Stimulated activated CD8-positive, alpha-beta memory T cell treated with anti-CD3 and anti-CD28 coated beads, Interleukin-4, amount 100 ng/mL, for 24 hours (primary cell): ENCODE measurements around the gene DUS1L.
A peak's percentile ranks its signal among the peaks of the same experiment; 100 is the strongest.

Experiments used
- DNase-seq: peaks from one replicate; pipeline ENCODE4 v3.0.0-alpha.2; 2020; ENCODE audit warnings: low read depth

Gene DUS1L

DNA sequence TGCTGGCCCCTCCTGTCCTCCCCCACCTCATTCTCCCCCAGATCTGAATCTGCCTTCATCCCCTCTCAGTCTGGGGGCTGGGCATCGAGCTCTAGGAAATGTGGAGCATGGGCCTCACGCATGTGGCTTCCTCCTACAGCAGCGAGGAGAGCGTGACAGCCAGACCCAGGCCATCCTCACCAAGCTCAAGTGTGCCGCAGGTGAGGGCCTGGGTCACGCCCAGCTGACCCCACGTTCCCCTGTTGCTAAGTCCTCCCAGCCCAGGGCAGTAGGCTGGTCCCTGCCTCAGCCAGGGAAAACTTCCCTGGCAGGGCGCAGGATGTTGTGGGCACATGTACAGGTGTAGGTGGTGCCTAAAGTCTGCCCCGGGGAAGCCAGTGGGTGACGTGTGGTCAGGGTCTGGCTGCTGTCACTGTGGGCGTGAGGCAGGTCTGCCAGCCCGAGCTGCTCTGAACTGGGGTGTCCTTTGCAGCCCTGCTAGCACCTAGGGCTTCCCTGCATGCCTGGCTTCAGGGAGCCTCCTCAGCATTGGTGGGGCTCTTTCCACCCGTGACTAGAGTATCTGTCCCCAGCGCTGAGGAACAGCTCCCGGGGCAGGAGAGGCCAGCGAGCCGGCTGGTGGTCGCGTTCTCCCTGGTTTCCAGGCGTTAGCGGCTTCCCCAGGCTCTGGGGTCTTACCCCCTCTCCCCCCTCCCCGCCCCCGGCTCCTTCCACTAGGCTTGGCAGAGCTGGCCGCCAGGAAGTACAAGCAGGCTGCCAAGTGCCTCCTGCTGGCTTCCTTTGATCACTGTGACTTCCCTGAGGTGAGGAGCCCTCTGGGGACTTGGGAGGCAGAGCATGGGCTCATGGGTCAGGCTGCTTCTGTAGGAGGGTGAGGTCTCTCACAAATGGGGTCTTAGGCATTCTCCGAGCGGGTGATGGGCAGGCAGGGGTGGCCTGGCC lies 10.3 kb downstream of the DUS1L start:
- no peak for DNase-seq

DNA sequence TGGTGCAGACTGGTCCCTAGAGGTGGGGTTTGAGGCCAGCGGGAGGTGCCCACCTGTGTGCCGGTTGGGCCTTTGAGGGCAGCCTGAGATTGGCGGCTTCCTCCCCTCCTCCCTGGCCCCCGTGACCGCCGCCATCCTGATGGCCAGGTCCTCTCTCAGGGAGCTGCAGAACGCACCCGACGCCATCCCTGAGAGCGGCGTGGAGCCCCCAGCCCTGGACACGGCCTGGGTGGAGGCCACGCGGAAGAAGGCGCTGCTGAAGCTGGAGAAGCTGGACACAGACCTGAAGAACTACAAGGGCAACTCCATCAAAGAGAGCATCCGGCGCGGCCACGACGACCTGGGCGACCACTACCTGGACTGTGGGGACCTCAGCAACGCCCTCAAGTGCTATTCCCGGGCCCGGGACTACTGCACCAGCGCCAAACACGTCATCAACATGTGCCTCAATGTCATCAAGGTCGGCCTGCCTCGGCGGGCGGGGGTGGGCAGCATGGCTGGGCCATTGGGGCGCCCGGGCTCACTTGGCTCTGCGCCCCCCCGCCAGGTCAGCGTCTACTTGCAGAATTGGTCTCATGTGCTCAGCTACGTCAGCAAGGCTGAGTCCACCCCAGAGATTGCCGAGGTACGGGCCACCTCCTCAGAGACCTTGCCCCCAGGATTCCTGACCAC lies 11.1 kb downstream of the DUS1L start:
- no peak for DNase-seq

DNA sequence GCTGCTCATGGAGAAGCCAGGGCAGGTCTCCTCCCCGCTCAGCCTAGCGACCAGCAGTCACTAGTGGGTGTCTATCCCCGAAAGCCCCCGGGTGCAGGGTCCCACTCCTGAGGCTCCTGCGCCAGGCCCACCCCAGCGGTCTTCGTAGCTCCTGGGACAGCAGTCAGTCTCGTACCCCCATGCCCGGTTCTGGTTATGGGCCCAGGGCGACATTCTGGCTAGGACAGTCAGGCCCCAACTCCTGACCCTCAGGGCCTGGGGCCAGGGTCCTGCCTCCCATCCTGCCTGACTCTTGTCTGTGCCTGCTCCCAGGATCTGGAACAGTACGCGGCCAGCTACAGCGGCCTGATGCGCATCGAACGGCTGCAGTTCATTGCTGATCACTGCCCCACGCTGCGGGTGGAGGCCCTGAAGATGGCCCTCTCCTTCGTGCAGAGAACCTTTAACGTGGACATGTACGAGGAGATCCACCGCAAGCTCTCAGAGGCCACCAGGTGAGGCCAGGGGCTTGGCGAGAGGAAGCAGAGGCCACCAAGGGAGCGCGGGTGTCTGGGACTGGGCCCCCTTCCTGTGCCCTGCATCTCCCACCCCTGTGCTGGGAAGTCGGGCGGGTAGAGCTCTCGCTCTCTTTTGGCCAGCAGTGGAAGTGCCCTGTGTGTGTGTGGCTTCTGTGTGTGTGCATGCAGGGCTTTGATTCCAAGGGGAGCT lies 11.9 kb downstream of the DUS1L start:
- no peak for DNase-seq

DNA sequence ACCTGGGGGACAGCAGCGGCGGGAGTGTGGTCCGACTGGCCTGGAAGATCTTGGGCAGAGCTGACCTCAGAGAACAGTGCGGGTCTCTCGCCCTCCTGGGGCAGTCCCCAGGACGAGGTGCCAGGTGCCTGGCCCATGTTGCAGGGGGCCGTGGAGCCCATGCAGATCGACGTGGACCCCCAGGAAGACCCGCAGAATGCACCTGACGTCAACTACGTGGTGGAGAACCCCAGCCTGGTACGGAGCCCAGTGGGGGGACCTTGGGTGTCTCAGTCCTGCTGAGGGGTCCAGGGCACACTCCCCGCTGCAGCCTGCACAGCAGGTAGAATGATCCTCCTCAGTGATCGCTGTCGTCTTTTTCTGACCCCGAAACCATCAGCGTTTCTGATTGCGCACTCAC lies 12.5 kb downstream of the DUS1L start:
- DNase-seq = no peak

DNA sequence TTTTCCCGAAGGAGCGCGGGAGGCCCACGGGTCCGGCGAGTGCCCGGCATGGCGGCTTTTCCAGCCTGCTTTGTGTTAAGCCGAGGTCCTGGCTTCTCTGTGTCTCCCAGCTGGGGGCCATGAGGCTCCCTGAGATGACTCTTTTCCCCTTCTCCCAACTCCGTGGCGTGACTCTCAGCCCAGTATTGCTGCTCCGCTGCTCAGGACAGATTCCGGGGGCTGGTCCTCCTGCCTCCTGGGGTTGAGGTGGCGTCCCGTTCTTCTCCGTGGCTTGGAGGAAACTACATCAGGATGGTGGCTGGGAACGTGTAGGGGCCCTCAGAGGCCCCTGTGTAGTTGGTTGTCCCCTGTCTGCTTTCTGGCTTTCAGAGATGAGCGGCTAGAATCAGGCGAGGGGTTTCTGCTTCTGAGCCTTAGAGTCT lies 13.0 kb downstream of the DUS1L start:
- DNase-seq = no peak

DNA sequence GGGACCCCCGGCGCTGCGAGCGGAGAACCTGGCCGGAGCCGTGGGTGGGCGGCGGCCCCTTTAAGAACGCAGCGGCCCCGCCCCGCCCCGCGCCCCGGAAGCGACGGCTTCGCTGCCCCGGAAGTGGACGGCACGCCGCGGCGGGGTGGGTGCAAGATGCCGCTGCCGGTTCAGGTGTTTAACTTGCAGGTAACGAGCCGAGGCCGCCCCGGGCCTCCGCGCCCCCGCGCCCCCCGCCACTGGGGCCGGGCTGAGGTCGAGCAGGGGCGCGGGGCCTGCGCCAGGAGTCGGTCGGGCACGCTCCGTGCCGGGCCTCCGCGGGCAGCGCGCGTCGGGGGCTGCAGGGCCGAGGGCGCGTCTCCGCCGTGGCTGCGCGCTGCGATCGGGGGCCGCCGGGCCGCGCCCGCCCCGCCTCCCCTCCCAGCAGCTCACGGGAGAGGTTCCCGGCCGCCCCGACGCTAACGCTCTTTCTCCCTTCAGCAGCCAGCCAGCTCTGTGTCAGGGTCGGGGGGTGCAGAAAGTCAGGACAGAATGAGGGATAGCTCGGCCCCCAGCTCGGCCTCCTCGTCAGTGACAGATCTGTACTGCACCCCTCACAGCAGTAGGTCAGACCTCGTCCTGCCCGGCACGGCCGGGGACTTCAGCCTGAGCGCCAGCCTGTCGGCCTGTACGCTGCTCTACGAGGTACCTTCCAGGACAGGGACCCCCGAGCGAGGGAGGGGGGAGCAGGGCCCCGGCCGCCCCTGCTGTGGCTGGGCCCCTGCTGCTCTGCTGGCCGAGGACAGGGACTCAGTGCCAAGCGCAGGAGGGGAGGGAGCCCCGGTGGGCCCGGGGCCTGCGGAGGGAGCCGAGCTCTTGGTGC lies 13.6 kb downstream of the DUS1L start, which contains the start of the genes GPS1 and RFNG:
GPS1 (plus strand) TSS at position 123 of the 862 bp plus-strand sequence; CDS start at position 157, 34 bp downstream.
RFNG (minus strand) TSS at position 36 of the 862 bp plus-strand sequence. CDS start 45 bp downstream, outside the sequence.
- peak; percentile 84 for DNase-seq

DNA sequence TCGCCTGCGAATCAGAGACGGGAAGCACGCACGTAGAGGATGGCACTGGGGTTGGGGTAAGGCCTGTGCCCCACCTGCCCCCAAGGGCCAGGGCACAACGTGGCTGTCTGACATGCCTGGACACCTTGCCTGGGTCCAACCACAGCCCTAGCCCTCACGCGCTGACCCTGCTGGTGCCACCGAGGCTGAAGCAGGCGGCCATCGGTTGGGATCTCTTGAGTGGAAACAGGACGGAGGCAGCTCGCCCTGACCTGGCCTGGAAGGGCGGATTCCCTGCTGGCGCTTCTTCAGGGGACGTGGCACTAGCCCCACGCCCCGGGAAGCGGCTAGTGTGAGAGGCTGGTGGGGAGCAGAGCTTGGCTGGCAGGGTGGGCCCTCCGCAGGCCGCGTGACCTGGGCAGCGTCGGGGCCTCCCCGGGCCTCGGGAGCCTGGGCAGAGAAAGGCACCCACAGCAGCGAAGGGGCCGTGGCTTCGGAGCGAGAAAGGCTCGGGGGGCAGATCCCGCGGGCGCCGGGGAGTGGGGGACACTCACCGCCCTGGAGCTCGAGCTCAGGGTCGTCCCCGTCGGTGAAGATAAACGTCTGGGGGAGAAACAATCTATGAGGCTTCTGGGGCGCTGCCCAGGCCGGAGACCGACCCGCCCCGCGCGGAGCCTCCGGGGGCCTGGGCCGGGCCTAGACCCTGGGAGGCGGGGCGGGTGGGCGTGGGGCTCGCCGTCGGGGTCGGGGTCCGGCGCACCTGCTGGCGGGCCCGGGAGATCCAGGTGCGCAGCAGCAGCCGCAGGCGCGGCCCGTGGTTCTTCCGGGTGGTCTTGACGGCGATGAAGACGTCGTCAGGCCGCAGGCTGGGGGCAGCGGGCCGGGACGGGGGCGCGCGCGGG lies 14.6 kb downstream of the DUS1L start:
- DNase-seq = no peak

DNA sequence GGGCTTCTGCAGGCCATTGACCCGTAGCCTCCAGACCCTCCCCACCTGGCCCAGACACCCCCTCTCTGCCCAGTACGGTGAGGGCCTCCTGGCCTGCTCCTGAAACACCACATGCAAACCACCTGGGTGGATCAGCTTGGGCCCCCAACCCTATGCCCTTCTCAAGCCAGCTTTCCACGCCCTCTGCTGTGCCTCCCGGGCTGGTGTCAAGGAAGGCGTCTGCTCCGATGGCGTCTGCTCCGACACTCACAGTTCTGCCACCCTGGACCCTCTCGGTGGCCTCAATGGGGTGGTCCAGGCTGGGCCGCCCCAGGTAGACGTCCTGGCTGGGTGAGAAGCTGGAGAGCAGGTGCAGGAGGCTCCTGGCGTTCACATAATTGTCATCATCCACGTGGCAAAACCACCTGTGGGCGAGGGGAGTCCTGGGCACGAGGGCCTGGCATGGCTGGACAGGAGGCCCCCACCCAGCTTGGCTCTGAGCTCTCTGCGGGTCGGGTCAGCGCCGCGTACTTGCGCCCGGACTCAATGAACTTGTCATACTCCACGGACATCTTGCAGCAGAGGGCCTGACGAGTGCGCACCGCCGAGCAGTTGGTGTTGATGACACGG lies 15.3 kb downstream of the DUS1L start:
- no peak for DNase-seq

DNA sequence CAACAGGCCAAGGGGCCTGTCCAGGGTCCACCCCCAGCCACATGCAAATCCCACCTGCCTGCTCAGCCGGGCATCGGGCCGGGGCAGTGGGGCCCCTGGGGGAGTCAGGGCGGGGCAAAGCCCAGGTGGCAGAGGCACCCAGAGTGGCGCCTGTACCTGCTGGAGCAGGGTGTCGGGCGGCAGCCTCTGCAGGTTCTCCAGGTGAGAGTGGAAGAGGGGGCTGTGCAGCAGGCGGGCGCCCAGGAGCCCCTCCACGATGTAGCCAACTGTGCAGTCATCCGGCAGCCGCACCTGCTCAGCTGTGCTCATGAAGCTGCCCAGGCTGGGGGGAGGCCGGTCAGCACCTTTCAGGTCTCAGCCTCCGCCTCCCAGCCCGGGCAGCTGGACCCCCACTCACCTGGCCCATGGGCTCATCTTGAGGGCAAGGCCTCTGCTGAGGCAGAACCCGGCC lies 16.1 kb downstream of the DUS1L start:
- no peak for DNase-seq

DNA sequence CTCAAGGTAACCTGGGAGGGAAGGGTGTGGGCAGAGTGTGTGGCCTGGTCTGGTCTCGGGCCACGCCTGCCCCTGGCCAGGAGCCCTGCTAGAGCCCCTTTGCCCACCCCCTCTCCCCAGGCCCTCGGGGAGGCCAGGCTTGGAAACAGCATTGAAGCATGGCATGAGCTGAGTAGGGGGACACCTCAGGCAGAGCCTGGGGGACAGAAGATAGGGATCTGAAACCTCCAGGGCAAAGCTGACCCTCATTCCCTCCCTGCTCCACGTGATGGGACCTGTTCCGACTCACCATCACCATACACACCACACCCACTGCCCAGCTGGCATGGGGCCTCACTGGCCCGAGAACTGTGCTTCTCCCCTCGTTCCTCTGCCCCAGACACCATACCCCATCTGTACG lies 16.5 kb downstream of the DUS1L start:
- no peak for DNase-seq

DNA sequence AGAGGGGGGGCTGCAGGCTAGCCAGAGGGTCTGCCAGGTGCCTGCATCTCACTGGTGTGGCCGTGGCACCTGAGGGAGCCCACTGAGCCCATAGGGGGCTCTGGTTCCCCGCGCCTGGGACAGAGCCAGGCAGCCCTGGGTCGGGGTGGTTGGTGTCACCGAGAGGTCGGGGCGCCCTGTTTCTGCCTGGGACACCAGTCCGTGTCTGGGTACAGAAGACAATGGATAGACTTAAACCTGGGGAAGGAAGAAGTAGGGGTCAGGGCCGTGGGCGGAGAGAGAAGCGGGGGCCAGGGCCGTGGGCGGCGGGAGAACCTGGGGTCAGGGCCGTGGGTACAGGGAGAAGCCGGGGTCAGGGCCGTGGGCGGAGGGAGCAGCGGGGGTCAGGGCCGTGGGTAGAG lies 17.0 kb downstream of the DUS1L start:
- no peak for DNase-seq

DNA sequence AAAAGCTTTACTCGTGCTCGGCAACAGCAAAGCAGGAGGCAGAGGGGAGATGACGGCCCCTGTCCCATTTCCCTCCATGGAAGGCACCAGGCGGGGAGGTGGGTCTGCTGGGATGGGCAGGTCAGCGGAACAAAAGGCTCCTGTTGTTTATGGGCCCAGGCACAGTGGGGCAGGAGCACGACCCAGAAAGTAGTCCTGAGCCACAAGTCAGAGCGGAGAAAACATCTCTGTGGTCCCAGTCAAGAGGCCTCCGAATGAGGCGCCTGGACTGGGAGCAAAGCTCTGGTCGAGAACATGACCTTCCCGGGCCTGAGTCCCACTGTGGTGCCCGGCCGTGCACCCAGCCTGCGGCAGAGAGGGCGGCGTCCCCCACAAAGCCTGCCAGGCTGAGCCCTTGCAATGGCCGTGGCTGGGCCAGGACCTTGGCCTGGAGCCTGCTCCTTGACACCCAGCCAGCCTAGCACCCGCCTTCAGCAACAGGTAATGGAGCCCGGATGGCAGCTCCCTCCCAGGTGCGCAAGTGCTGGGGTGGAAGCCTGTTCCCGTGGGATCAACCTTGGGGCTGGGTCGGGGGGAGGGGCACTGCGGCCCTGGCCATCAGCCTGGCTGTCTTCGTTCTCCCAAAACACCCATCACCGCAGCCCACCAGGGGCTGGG lies 17.6 kb downstream of the DUS1L start:
- DNase-seq = no peak

DNA sequence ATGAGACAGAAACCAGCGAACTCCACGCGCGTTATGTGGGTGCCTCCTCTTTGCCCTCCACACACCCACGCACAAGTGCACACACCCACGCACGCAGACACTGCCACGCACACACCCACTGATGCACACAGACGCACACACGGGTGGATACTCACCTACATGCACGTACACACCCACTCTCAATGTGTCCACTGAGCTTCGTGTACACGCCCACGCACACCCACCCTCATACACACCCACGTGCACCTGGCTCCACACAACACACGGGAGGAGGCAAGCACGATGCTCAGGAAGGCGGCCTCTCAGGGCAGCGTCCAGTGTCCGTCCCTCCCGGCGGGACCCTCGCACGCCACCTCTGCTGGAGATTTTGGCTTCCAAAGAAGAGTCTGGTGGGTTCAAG lies 18.2 kb downstream of the DUS1L start:
- no peak for DNase-seq

DNA sequence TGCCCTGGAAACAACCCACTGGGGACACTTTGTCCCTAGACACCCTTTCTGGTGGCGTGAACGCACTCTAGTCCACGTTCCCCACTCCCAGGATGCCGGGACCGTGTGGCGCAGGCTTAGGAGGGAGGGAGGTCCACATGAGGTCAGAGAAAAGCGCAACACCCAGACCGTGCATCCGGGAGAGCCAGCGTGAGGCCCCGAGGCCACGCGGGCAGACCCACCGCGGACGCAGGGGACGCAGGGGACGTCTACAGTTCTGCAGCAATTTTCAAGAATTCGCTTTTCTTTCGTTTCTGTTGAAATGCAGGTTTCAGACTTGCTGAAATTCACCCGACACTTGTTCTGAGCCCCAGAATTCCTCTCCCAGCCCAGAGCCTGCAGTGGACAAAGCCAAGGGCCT lies 18.7 kb downstream of the DUS1L start:
- no peak for DNase-seq

DNA sequence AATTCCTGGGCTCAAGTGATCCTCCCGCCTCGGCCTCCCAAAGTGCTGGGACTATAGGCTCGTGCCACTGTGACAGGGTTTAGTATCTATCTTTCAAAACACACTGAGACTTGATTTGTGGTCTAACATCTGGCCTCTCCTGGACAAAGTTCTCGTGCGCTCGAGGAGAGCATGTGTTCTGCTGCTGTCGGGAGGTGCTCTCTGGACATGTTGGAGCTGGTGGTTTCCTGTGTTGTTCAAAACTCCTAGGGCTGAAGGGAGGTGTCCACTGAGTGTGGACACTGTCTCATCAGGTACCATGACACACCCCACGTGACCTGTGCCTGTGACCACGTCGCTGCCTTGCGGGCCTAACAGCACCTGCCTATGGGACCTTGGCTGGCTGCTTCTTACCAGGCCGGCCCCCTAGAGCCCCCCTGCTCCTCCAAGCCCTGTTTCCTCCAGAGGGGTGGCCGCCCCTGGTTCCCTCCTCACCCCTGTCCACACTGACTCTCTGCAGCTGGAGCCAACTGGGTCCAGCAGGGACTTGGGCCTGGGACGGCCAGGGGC lies 19.6 kb downstream of the DUS1L start:
- DNase-seq = no peak

DNA sequence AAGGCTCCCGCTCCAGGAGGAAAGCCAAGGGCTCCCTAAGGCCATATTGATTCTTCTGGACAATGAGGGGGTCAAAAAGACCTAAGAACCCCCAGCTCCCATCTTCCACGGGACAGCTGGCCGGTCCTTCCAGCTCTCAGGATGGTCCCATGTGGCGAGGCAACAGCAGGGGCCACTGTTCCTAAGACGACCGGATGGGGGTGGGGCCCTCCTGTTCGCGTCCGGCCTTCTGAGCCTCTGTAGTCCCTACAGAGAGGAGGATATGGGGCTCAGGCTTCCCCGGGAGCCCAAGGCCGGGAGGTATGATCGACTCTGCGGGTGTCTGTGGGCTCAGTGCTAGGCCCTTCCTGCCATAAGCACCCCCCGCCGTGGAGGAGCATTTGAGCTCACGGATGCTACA lies 22.1 kb downstream of the DUS1L start:
- DNase-seq = no peak

DNA sequence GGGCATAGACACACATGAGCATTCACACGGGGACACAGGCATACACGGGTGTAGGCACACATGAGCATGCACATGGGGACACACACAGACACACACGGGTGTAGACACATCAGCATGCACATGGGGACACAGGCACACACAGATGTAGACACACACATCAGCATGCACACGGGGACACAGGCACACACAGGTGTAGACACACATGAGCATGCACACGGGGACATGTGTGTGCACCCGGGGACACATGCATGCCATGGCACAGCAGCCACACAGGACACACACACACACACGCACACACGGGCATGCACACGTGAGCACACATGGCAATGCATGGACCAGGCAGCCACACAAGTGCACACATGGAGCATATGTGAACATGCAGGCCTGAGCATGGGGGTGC lies 23.0 kb downstream of the DUS1L start:
- DNase-seq = no peak

DNA sequence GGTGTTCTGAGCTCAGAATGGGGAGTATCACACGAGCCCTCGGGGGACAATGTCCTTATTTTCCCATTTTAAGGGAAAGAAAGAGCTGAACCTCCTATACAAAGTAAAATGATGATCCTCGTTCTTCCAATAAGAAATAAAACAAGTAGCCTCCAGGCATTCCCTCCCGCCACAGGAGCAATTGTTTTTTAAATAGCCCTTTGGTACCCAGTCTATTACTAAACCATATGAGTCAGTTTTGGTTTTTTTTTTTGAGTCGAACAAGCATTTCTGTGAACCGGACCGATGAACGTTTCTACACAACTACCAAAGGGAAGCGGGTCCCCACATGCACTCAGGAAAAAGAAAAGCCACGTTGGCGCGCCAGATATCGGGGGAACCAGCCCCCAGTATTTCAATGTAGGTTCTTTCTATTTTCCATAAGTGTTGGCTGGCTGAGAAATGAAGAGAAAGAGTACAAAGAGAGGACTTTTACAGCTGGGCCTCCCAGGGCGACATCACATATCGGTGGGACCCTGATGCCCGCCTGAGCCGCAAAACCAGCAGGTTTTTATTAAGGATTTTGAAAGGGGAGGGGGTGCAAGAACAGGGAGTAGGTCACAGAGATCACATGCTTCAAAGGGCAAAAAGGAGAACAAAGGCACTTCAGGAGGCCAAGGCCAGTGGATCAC lies 24.3 kb downstream of the DUS1L start:
- DNase-seq = no peak
